Colonic mucosa (tissue), 4 donors: Measurements from ENCODE around the gene MDK. TPM values are rescaled to one million over a fixed set of nuclear protein-coding genes. Genes with fewer than 3 reads are reported as not detected.
A peak's percentile ranks its signal among the peaks of the same experiment; 100 is the strongest.

Experiments used
- DNase-seq: peaks from one replicate; pipeline ENCODE4 v3.0.0-alpha.2; 2020
- H3K27ac ChIP-seq: fragments of 200-600 bp; one replicate; pipeline ENCODE4 v1.8.0; 2021
- H3K27me3 ChIP-seq: fragments of 200-600 bp; one replicate; pipeline ENCODE4 v1.8.0; 2021
- H3K36me3 ChIP-seq: fragments of 200-600 bp; one replicate; pipeline ENCODE4 v1.8.0; 2021
- H3K4me1 ChIP-seq: fragments of 200-600 bp; one replicate; pipeline ENCODE4 v1.8.0; 2021; ENCODE audit warnings: mild to moderate bottlenecking
- H3K4me3 ChIP-seq: fragments of 200-600 bp; one replicate; pipeline ENCODE4 v1.8.0; 2021
- H3K9ac ChIP-seq, 2 donors: one replicate each; pipeline ENCODE4 v1.7.0; 2013; ENCODE audit warnings: control low read depth in 2 of 2, low read depth in 2 of 2, low read length in 2 of 2
- H3K9me3 ChIP-seq: fragments of 200-600 bp; one replicate; pipeline ENCODE4 v1.8.0; 2021
- CTCF ChIP-seq: fragments of 200-600 bp; IDR thresholded peaks from one replicate; pipeline ENCODE4 v1.8.0; 2022; ENCODE audit warnings: antibody characterized with exemption, mild to moderate bottlenecking
- intact Hi-C: fragments of 100-400 bp; cut with DNase I; formaldehyde crosslinking; loops from one replicate; pipeline ENCODE4 v1.14.1; 2022
- total RNA-seq, 2 donors: library from RNA; stranded (reverse); fragmentation: NEBNext Ultra II Directional in 1 of 2; extraction: Animal tissue kit (Norgen Biotek cat#: 25700) in 1 of 2; gene quantifications; one replicate each; pipeline ENCODE4 v1.2.1, GENCODE V29; 2021
- donor health status: healthy.
- donor health status: DM: no; HTN: no; CAD: no.
- donor health status: DM: no; HTN: no; CAD: no.

Gene MDK
- total RNA-seq, 2 donors from 2014 or later: 80.4 to 98.9 TPM

GRCh38 chr11:46345131-46345597, 36.3 kb upstream of the MDK start:
- TF ChIP-seq CTCF: no peak
- Histone ChIP-seq H3K9ac (peak overlapping the region; percentile 16 to 32), H3K27me3 (no peaks in the 10 kb centered on the region), H3K4me1 (peaks cover 8% of the 10 kb centered on the region), H3K4me3 (peak overlapping the region; percentile 26), H3K9me3 (no peaks in the 10 kb centered on the region), H3K36me3 (no peaks in the 10 kb centered on the region), H3K27ac (peak overlapping the region; percentile 4)
- intact Hi-C loops: no loop called here
- DNase-seq: no peak

- Histone ChIP-seq H3K36me3 (no peaks in the 10 kb centered on the region), H3K9ac (peak overlapping the region; percentile 32 to 44), H3K9me3 (no peaks in the 10 kb centered on the region), H3K27ac (peak overlapping the region; percentile 4), H3K27me3 (no peaks in the 10 kb centered on the region), H3K4me3 (peak overlapping the region; percentile 26), H3K4me1 (peaks cover 8% of the 10 kb centered on the region)
- no peak for DNase-seq
- intact Hi-C loops: no loop called here
- TF ChIP-seq CTCF: no peak
Observed at GRCh38 chr11:46345881-46346484, 35.5 kb upstream of the MDK start.

- H3K4me1 ChIP-seq: peaks cover 15% of the 10 kb centered on the region
- intact Hi-C loops: no loop called here
- peak; percentile 54 for TF ChIP-seq CTCF
- peak within 1 kb of the TSS; percentile 95 for H3K4me3 ChIP-seq
- peak within 1 kb of the TSS; percentile 91 to 93 for H3K9ac ChIP-seq
- H3K36me3 ChIP-seq: no peaks in the 10 kb centered on the region
- H3K27me3 ChIP-seq: no peaks in the 10 kb centered on the region
- no peaks in the 10 kb centered on the region for H3K9me3 ChIP-seq
- H3K27ac ChIP-seq: peak within 1 kb of the TSS; percentile 44
- DNase-seq: peak; percentile 81
Observed at GRCh38 chr11:46346886-46347636, 34.4 kb upstream of the MDK start, which contains the start of gene DGKZ. TSS of gene DGKZ (plus strand) at chr11:46347463. CDS start at chr11:46347660, 197 bp downstream.

- peak; percentile 43 for DNase-seq
- no peaks in the 10 kb centered on the region for H3K27me3 ChIP-seq
- no peak for TF ChIP-seq CTCF
- no peaks in the 10 kb centered on the region for H3K9me3 ChIP-seq
- peak overlapping the region; percentile 91 to 93 for H3K9ac ChIP-seq
- peak overlapping the region; percentile 44 for H3K27ac ChIP-seq
- intact Hi-C loops: no loop called here
- H3K4me3 ChIP-seq: peak overlapping the region; percentile 95
- no peaks in the 10 kb centered on the region for H3K36me3 ChIP-seq
- H3K4me1 ChIP-seq: peaks cover 17% of the 10 kb centered on the region
Observed at GRCh38 chr11:46347637-46348311, 33.7 kb upstream of the MDK start.

GRCh38 chr11:46348566-46349401, 32.7 kb upstream of the MDK start:
- Histone ChIP-seq H3K4me3 (peak overlapping the region; percentile 95), H3K9me3 (no peaks in the 10 kb centered on the region), H3K4me1 (peaks cover 17% of the 10 kb centered on the region), H3K9ac (peak overlapping the region; percentile 91 to 93), H3K27me3 (no peaks in the 10 kb centered on the region), H3K27ac (peak overlapping the region; percentile 44), H3K36me3 (no peaks in the 10 kb centered on the region)
- intact Hi-C loops: no loop called here
- no peak for TF ChIP-seq CTCF
- DNase-seq: peak; percentile 70
